Measurements from ENCODE around the gene MRPL33. TPM values are rescaled to one million over a fixed set of nuclear protein-coding genes. Genes with fewer than 3 reads are reported as not detected.

Gene MRPL33
- polyA plus RNA-seq, 3 donors = 67.4 to 341 (median 331) TPM

DNA sequence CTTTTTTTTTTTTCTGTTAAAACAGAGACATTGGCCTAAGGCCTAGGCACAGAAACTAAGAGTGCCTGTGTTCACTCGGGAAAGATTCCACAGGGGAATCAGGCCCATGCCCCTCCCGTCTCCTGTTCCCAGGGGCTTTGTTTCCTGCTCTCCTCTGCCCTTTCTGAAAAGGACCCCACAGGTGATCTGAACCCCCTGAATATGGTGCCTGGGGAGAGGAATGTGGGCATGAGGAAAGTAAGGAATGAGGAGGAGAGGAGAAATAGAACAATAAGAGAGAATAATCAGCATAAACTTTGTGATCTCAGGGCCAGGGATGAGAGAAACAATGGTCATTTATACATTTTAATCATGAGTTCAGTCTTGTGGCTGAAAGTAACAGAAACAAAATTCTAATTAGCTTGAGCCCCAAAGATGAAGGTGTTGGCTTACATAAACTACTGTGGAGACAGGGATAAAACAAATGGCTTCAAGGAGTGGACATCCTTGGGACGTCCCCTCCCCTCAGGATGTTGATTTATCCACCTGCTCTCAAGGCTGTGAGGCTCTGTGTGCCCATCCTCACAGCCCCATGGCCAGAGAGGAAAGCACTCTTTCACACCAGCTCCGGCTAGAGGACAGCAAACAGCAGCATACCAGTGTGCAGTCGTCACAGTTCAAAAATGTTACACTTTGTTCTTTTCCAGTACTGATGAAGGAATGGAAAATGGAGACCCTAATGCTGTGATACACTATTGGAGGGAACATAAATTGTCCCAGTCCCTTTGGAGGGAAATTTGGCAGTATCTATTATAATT, 46.4 kb upstream of the MRPL33 start:
- H2AFZ ChIP-seq (ENCODE audit: insufficient read depth, low read depth, low read length, poor library complexity, severe bottlenecking) = peak overlapping the region; percentile 17
- intact Hi-C loops (cut with micrococcal nuclease) = no loop called here
- no peak for DNase-seq
- peaks cover 11 to 14% of the 10 kb centered on the region in 2 donors for H3K4me1 ChIP-seq (ENCODE audit: control insufficient read depth in 1 of 2, insufficient read depth in 2 of 2, low read length in 2 of 2)
- Mint-ChIP-seq H3K27me3 (ENCODE audit: low read depth in 3 of 3) (peaks cover 0 to 4% (median 2%) of the 10 kb centered on the region in 3 donors), H3K27ac (peak overlapping the region in 2 of 7 donors; percentile 5 to 61), H3K4me1 (peaks cover 29% of the 10 kb centered on the region), H3K9me3 (peaks cover 0 to 2% (median 0%) of the 10 kb centered on the region in 7 donors), H3K4me3 (no peak overlapping the region), H3K36me3 (no peaks in the 10 kb centered on the region)
- no peak overlapping the region for H3K27ac ChIP-seq (ENCODE audit: low read depth in 1 of 2, low read length in 2 of 2)
- no peaks in the 10 kb centered on the region for H3K27me3 ChIP-seq (ENCODE audit: control insufficient read depth in 2 of 2, insufficient read depth in 2 of 2, low read length in 2 of 2)
- TF ChIP-seq, protein P1, sequence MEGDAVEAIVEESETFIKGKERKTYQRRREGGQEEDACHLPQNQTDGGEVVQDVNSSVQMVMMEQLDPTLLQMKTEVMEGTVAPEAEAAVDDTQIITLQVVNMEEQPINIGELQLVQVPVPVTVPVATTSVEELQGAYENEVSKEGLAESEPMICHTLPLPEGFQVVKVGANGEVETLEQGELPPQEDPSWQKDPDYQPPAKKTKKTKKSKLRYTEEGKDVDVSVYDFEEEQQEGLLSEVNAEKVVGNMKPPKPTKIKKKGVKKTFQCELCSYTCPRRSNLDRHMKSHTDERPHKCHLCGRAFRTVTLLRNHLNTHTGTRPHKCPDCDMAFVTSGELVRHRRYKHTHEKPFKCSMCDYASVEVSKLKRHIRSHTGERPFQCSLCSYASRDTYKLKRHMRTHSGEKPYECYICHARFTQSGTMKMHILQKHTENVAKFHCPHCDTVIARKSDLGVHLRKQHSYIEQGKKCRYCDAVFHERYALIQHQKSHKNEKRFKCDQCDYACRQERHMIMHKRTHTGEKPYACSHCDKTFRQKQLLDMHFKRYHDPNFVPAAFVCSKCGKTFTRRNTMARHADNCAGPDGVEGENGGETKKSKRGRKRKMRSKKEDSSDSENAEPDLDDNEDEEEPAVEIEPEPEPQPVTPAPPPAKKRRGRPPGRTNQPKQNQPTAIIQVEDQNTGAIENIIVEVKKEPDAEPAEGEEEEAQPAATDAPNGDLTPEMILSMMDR (IDR thresholded peaks at IDR 0.05) = no peak
- WGBS (ENCODE audit: insufficient coverage) = 93% methylated on average over 2 of the region's 5 CpGs
- H3K9ac ChIP-seq (ENCODE audit: insufficient read depth, low read length, poor library complexity, severe bottlenecking) = no peak overlapping the region
- H4K20me1 ChIP-seq (ENCODE audit: insufficient read depth, low read length) = no peaks in the 10 kb centered on the region
- no peak overlapping the region for H3K4me3 ChIP-seq (replicated peaks in 1 of 3; ENCODE audit: low read depth in 2 of 3, low read length in 3 of 3)
- H3K9me3 ChIP-seq (replicated peaks in 1 of 2; ENCODE audit: control insufficient read depth in 1 of 2, insufficient read depth in 1 of 2, low read length in 2 of 2) = no peaks in the 10 kb centered on the region
- no peak overlapping the region for H3K4me2 ChIP-seq (replicated peaks; ENCODE audit: extremely low read depth, low read length, poor library complexity, severe bottlenecking)
- no peaks in the 10 kb centered on the region for H3K79me2 ChIP-seq (ENCODE audit: insufficient read depth, low read length)
- no peaks in the 10 kb centered on the region for H3K36me3 ChIP-seq (replicated peaks in 1 of 2; ENCODE audit: control insufficient read depth in 1 of 2, insufficient read depth in 2 of 2, low read length in 2 of 2)

DNA sequence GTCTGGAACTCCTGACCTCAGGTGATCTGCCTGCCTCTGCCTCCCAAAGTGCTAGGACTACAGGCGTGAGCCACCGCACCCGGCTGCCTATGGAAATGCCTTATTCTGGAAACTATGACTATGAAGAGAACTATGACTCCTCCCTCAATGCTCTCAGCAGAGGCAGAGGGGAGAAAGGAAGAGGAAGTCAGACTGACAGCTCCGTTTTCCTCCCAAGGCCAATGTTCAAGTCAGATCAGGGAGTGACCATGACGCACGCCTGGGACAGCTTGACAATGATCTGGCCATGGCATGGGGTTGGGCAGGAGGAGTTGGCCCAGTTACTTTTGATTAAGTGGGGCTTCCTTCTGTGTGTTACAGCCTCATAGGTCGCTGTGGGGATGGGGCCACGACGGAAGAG, 44.3 kb upstream of the MRPL33 start:
- H3K4me2 ChIP-seq (replicated peaks; ENCODE audit: extremely low read depth, low read length, poor library complexity, severe bottlenecking) = no peak overlapping the region
- peak overlapping the region; percentile 52 for H2AFZ ChIP-seq (ENCODE audit: insufficient read depth, low read depth, low read length, poor library complexity, severe bottlenecking)
- no peaks in the 10 kb centered on the region for H3K36me3 ChIP-seq (replicated peaks in 1 of 2; ENCODE audit: control insufficient read depth in 1 of 2, insufficient read depth in 2 of 2, low read length in 2 of 2)
- H3K9me3 Mint-ChIP-seq = peaks cover 0 to 2% (median 0%) of the 10 kb centered on the region in 7 donors
- intact Hi-C loops (cut with micrococcal nuclease) = no loop called here
- TF ChIP-seq, protein P1 (IDR thresholded peaks at IDR 0.05) = no peak
- H3K4me3 ChIP-seq (replicated peaks in 1 of 3; ENCODE audit: low read depth in 2 of 3, low read length in 3 of 3) = no peak overlapping the region
- no CpG with 5 or more reads among the region's 9 CpGs for WGBS (ENCODE audit: insufficient coverage)
- peak; percentile 56 to 80 (median 73) for DNase-seq
- H3K4me1 ChIP-seq (ENCODE audit: control insufficient read depth in 1 of 2, insufficient read depth in 2 of 2, low read length in 2 of 2) = peaks cover 11 to 12% of the 10 kb centered on the region in 2 donors
- H3K27ac ChIP-seq (ENCODE audit: low read depth in 1 of 2, low read length in 2 of 2) = no peak overlapping the region
- H3K79me2 ChIP-seq (ENCODE audit: insufficient read depth, low read length) = no peaks in the 10 kb centered on the region
- no peaks in the 10 kb centered on the region for H3K27me3 ChIP-seq (ENCODE audit: control insufficient read depth in 2 of 2, insufficient read depth in 2 of 2, low read length in 2 of 2)
- H3K9me3 ChIP-seq (replicated peaks in 1 of 2; ENCODE audit: control insufficient read depth in 1 of 2, insufficient read depth in 1 of 2, low read length in 2 of 2) = no peaks in the 10 kb centered on the region
- H3K4me3 Mint-ChIP-seq = peak overlapping the region in 1 of 2 donors; percentile 73
- no peaks in the 10 kb centered on the region for H4K20me1 ChIP-seq (ENCODE audit: insufficient read depth, low read length)
- H3K27ac Mint-ChIP-seq = peak overlapping the region; percentile 55 to 89 (median 67)
- no peak overlapping the region for H3K9ac ChIP-seq (ENCODE audit: insufficient read depth, low read length, poor library complexity, severe bottlenecking)
- peaks cover 0 to 3% (median 0%) of the 10 kb centered on the region in 3 donors for H3K27me3 Mint-ChIP-seq (ENCODE audit: low read depth in 3 of 3)
- peaks cover 20% of the 10 kb centered on the region for H3K4me1 Mint-ChIP-seq
- H3K36me3 Mint-ChIP-seq = no peaks in the 10 kb centered on the region
